GM23248 (cell line): ENCODE measurements around the gene LYG1. TPM values are rescaled to one million over a fixed set of nuclear protein-coding genes. Genes with fewer than 3 reads are reported as not detected.
"Not testable (repeated sequence)": the region's sequence is repeated elsewhere in the genome, so short reads cannot be mapped to it uniquely, and the experiment has no call there.

Experiments used
- DNase-seq: peaks from one replicate; pipeline ENCODE4 v3.0.0-alpha.2; 2015
- H2AFZ ChIP-seq: fragments of 200-600 bp; sonication (generic); 2 replicates; pipeline ENCODE4 v1.6.1; 2016; ENCODE audit warnings: antibody characterized with exemption
- H3F3A ChIP-seq: fragments of 200-600 bp; sonication (generic); 2 replicates; pipeline ENCODE4 v1.6.1; 2016; ENCODE audit warnings: mild to moderate bottlenecking, antibody characterized with exemption, mixed run types; ENCODE audit not compliant: insufficient read depth
- H3K27ac ChIP-seq: fragments of 200-600 bp; sonication (generic); 2 replicates; pipeline ENCODE4 v1.5.1; 2016; ENCODE audit warnings: mild to moderate bottlenecking
- H3K27me3 ChIP-seq: fragments of 200-600 bp; sonication (generic); replicated peaks from 2 replicates; pipeline ENCODE4 v1.6.1; 2016; ENCODE audit warnings: mild to moderate bottlenecking; ENCODE audit not compliant: insufficient read depth
- H3K36me3 ChIP-seq: fragments of 200-600 bp; sonication (generic); 2 replicates; pipeline ENCODE4 v1.6.1; 2016; ENCODE audit warnings: low read depth, mild to moderate bottlenecking
- H3K4me1 ChIP-seq: fragments of 200-600 bp; sonication (generic); 2 replicates; pipeline ENCODE4 v1.6.1; 2016; ENCODE audit warnings: mild to moderate bottlenecking; ENCODE audit not compliant: insufficient read depth
- H3K4me2 ChIP-seq: fragments of 200-600 bp; sonication (generic); one replicate; pipeline ENCODE4 v1.6.1; 2016; ENCODE audit warnings: mild to moderate bottlenecking; ENCODE audit not compliant: unreplicated experiment
- H3K4me3 ChIP-seq: fragments of 200-600 bp; sonication (generic); 2 replicates; pipeline ENCODE4 v1.5.1; 2016; ENCODE audit warnings: mild to moderate bottlenecking
- H3K79me2 ChIP-seq: fragments of 200-600 bp; sonication (generic); 2 replicates; pipeline ENCODE4 v1.6.1; 2016; ENCODE audit warnings: mild to moderate bottlenecking; ENCODE audit not compliant: insufficient read depth
- H3K9ac ChIP-seq: fragments of 200-600 bp; sonication (generic); 2 replicates; pipeline ENCODE4 v1.6.1; 2016; ENCODE audit warnings: mild to moderate bottlenecking
- H3K9me2 ChIP-seq: fragments of 200-600 bp; sonication (generic); 2 replicates; pipeline ENCODE4 v1.6.1; 2016; ENCODE audit warnings: mixed run types, mild to moderate bottlenecking, moderate library complexity; ENCODE audit not compliant: insufficient read depth
- H3K9me3 ChIP-seq: fragments of 200-600 bp; sonication (generic); one replicate; pipeline ENCODE4 v1.6.1; 2017; ENCODE audit warnings: low read depth
- H4K20me1 ChIP-seq: fragments of 200-600 bp; sonication (generic); 2 replicates; pipeline ENCODE4 v1.6.0; 2016; ENCODE audit not compliant: insufficient read depth
- EZH2 ChIP-seq: fragments of 200-600 bp; sonication (generic); IDR thresholded peaks from 2 replicates; pipeline ENCODE4 v1.6.1; 2018; ENCODE audit warnings: antibody characterized with exemption, mild to moderate bottlenecking; ENCODE audit not compliant: insufficient read depth, poor library complexity, severe bottlenecking
- EZH2phosphoT487 ChIP-seq: fragments of 200-600 bp; sonication (generic); IDR thresholded peaks from 2 replicates; pipeline ENCODE4 v1.6.1; 2018; ENCODE audit warnings: antibody characterized with exemption, moderate library complexity, mild to moderate bottlenecking, low read depth; ENCODE audit not compliant: insufficient read depth
- WGBS, 2 experiments: methylation state at CpG; one replicate each; pipeline ENCODE4 v1.1.6; 2015 to 2017; ENCODE audit warnings: low lambda C conversion rate in 2 of 2, low coverage in 1 of 2; ENCODE audit errors: missing lambda C conversion rate in 2 of 2; 5-methylcytosine and 5-hydroxymethylcytosine counted together
- in situ Hi-C: fragments of 300-500 bp; cut with MboI; formaldehyde crosslinking; loops from 2 replicates; pipeline ENCODE4 v1.15.0; 2020
- polyA plus RNA-seq: library from polyadenylated mRNA; unstranded; fragments of >200 nt; fragmentation: Nextera tagmentation; extraction: Ambion mirVana; gene quantifications from 2 replicates; pipeline ENCODE4 v1.2.1, GENCODE V29; 2016
- total RNA-seq: library from RNA; depleted of rRNA; stranded (reverse); fragments of >200 nt; shearing (Covaris generic); gene quantifications from 2 replicates; pipeline ENCODE4 v1.2.3, GENCODE V29; 2014

LYG1 gene
- total and polyA plus RNA-seq, 2 experiments from 2014 or later, result 0.19 TPM; not detected in 1

- in situ Hi-C loops, result no loop called here
- no peak overlapping the region for H3K9ac ChIP-seq
- H3K27me3 ChIP-seq, result no peaks in the 10 kb centered on the region
- H3K4me1 ChIP-seq, result peaks cover 7% of the 10 kb centered on the region; the same call in 1 of the 2 replicates
- H3K79me2 ChIP-seq, result no peaks in the 10 kb centered on the region
- peaks cover 9% of the 10 kb centered on the region for H3F3A ChIP-seq
- H3K9me2 ChIP-seq, result no peaks in the 10 kb centered on the region
- no peak overlapping the region for H3K4me2 ChIP-seq
- H3K36me3 ChIP-seq, result no peaks in the 10 kb centered on the region
- H3K27ac ChIP-seq, result no peak overlapping the region
- no peak overlapping the region for H3K4me3 ChIP-seq
- peak; percentile 4 for DNase-seq
- TF ChIP-seq EZH2phosphoT487 (no peak), EZH2 (no peak)
- no peaks in the 10 kb centered on the region for H4K20me1 ChIP-seq
- H3K9me3 ChIP-seq, result no peaks in the 10 kb centered on the region
- H2AFZ ChIP-seq, result no peak overlapping the region
Observed at GRCh38 chr2:99279969-99280695, 20.9 kb downstream of the LYG1 start.

GRCh38 chr2:99278793-99279291 lies 22.2 kb downstream of the LYG1 start:
- no peaks in the 10 kb centered on the region for H3K9me2 ChIP-seq
- peak overlapping the region; percentile 75 for H3K4me2 ChIP-seq
- in situ Hi-C loops, result no loop called here
- no peaks in the 10 kb centered on the region for H4K20me1 ChIP-seq
- DNase-seq, result peak; percentile 87
- H3K36me3 ChIP-seq, result no peaks in the 10 kb centered on the region
- H3K4me3 ChIP-seq, result peak overlapping the region; percentile 63
- peak overlapping the region; percentile 31; the same call in 1 of the 2 replicates for H3K9ac ChIP-seq
- no peaks in the 10 kb centered on the region for H3K9me3 ChIP-seq
- 39 to 49% methylated on average over 2 of the region's 2 CpGs for WGBS, 2 experiments
- H3K4me1 ChIP-seq, result peaks cover 7% of the 10 kb centered on the region; the same call in 1 of the 2 replicates
- H3F3A ChIP-seq, result peaks cover 9% of the 10 kb centered on the region
- TF ChIP-seq EZH2phosphoT487 (no peak), EZH2 (no peak)
- peak overlapping the region; percentile 70 for H2AFZ ChIP-seq
- H3K27ac ChIP-seq, result peak overlapping the region; percentile 63
- no peaks in the 10 kb centered on the region for H3K79me2 ChIP-seq
- no peaks in the 10 kb centered on the region for H3K27me3 ChIP-seq

GRCh38 chr2:99278195-99278765 lies 22.7 kb downstream of the LYG1 start:
- H3K79me2 ChIP-seq, DNase-seq, H3K4me1 ChIP-seq, H3K36me3 ChIP-seq, in situ Hi-C loops, H3K9me2 ChIP-seq, H4K20me1 ChIP-seq, H3F3A ChIP-seq, H3K27me3 ChIP-seq, H3K9me3 ChIP-seq: not testable (repeated sequence)
- peak overlapping the region; percentile 31; the same call in 1 of the 2 replicates for H3K9ac ChIP-seq
- 77 to 83% methylated on average over 5 of the region's 5 CpGs for WGBS, 2 experiments
- peak overlapping the region; percentile 63 for H3K27ac ChIP-seq
- peak overlapping the region; percentile 70 for H2AFZ ChIP-seq
- peak overlapping the region; percentile 63 for H3K4me3 ChIP-seq
- H3K4me2 ChIP-seq, result peak overlapping the region; percentile 75

GRCh38 chr2:99275882-99276281 lies 25.1 kb downstream of the LYG1 start:
- TF ChIP-seq EZH2 (no peak), EZH2phosphoT487 (no peak)
- Histone ChIP-seq H3K9me2 (no peaks in the 10 kb centered on the region), H3K4me3 (no peak overlapping the region), H3K4me1 (peaks cover 7% of the 10 kb centered on the region; the same call in 1 of the 2 replicates), H3K36me3 (no peaks in the 10 kb centered on the region), H2AFZ (no peak overlapping the region), H3F3A (peaks cover 9% of the 10 kb centered on the region), H3K27ac (no peak overlapping the region), H3K9ac (no peak overlapping the region), H4K20me1 (no peaks in the 10 kb centered on the region), H3K9me3 (no peaks in the 10 kb centered on the region), H3K79me2 (no peaks in the 10 kb centered on the region), H3K27me3 (no peaks in the 10 kb centered on the region), H3K4me2 (no peak overlapping the region)
- no peak for DNase-seq
- in situ Hi-C loops, result no loop called here
- WGBS, 2 experiments, result 71 to 79% methylated on average over 7 of the region's 7 CpGs
